GM23338 (cell line): ENCODE results near the gene CDH4. TPM values are rescaled to one million over a fixed set of nuclear protein-coding genes. Genes with fewer than 3 reads are reported as not detected.

Source experiments
- ATAC-seq: fragments of 200-7000 bp; cut with Tn5 transposase; 3 replicates; pipeline ENCODE4 v1.9.1; 2020
- DNase-seq: peaks from one replicate; pipeline ENCODE4 v3.0.0-alpha.2; 2015; ENCODE audit warnings: low spot score
- H2AFZ ChIP-seq: fragments of 200-600 bp; sonication (generic); 2 replicates; pipeline ENCODE4 v1.8.0; 2016; ENCODE audit warnings: antibody characterized with exemption, mild to moderate bottlenecking, moderate library complexity
- H3F3A ChIP-seq: fragments of 200-600 bp; sonication (generic); replicated peaks from 2 replicates; pipeline ENCODE4 v1.8.0; 2017; ENCODE audit warnings: antibody characterized with exemption, mixed run types, low read depth
- H3K27ac ChIP-seq: fragments of 200-600 bp; sonication (generic); 2 replicates; pipeline ENCODE4 v1.6.1; 2016; ENCODE audit warnings: low read depth
- H3K27me3 ChIP-seq: fragments of 200-600 bp; sonication (generic); 2 replicates; pipeline ENCODE4 v1.8.0; 2016; ENCODE audit warnings: mild to moderate bottlenecking, mixed run types, moderate library complexity; ENCODE audit not compliant: insufficient read depth
- H3K36me3 ChIP-seq: fragments of 200-600 bp; sonication (generic); 2 replicates; pipeline ENCODE4 v1.8.0; 2016; ENCODE audit warnings: mild to moderate bottlenecking; ENCODE audit not compliant: insufficient read depth
- H3K4me1 ChIP-seq: fragments of 200-600 bp; sonication (generic); 2 replicates; pipeline ENCODE4 v1.8.0; 2016; ENCODE audit warnings: mild to moderate bottlenecking, moderate library complexity; ENCODE audit not compliant: insufficient read depth
- H3K4me2 ChIP-seq: fragments of 200-600 bp; sonication (generic); 2 replicates; pipeline ENCODE4 v1.7.1; 2017; ENCODE audit warnings: mixed run types
- H3K4me3 ChIP-seq: fragments of 200-600 bp; sonication (generic); 2 replicates; pipeline ENCODE4 v1.6.1; 2016; ENCODE audit warnings: mixed run types
- H3K79me2 ChIP-seq: fragments of 200-600 bp; sonication (generic); replicated peaks from 2 replicates; pipeline ENCODE4 v1.8.0; 2017; ENCODE audit warnings: mild to moderate bottlenecking; ENCODE audit not compliant: insufficient read depth
- H3K9me2 ChIP-seq: fragments of 200-600 bp; sonication (generic); 2 replicates; pipeline ENCODE4 v1.8.0; 2017; ENCODE audit not compliant: insufficient read depth
- H4K20me1 ChIP-seq: fragments of 200-600 bp; sonication (generic); replicated peaks from 2 replicates; pipeline ENCODE4 v1.8.0; 2017; ENCODE audit warnings: mild to moderate bottlenecking; ENCODE audit not compliant: insufficient read depth
- H3K27ac Mint-ChIP-seq: 2 replicates; pipeline ENCODE4 v1.8.0; 2020; ENCODE audit warnings: inconsistent platforms, mild to moderate bottlenecking, moderate library complexity, mixed read lengths
- H3K27me3 Mint-ChIP-seq: 3 replicates; pipeline ENCODE4 v1.8.0; 2022; ENCODE audit warnings: low read depth, mild to moderate bottlenecking, moderate library complexity, mixed read lengths, inconsistent platforms; ENCODE audit not compliant: insufficient read depth, poor library complexity
- H3K36me3 Mint-ChIP-seq: 3 replicates; pipeline ENCODE4 v1.8.0; 2021; ENCODE audit warnings: low read depth, mild to moderate bottlenecking, inconsistent platforms, moderate library complexity, mixed read lengths
- H3K4me1 Mint-ChIP-seq: 3 replicates; pipeline ENCODE4 v1.8.0; 2020; ENCODE audit warnings: mild to moderate bottlenecking, inconsistent platforms, mixed read lengths
- H3K4me3 Mint-ChIP-seq: 3 replicates; pipeline ENCODE4 v1.8.0; 2021; ENCODE audit warnings: moderate library complexity, mild to moderate bottlenecking, inconsistent platforms, mixed read lengths
- H3K9me3 Mint-ChIP-seq: 3 replicates; pipeline ENCODE4 v1.8.0; 2020; ENCODE audit warnings: moderate library complexity, mild to moderate bottlenecking, inconsistent platforms, mixed read lengths
- CREB1 ChIP-seq: fragments of 250-450 bp; sonication (Bioruptor Pico); IDR thresholded peaks from 2 replicates; pipeline ENCODE4 v1.5.0; 2020; ENCODE audit warnings: low read depth, mild to moderate bottlenecking, moderate library complexity
- JUNB ChIP-seq: IDR thresholded peaks from one replicate; pipeline ENCODE4 v1.6.1; 2016; ENCODE audit warnings: antibody characterized with exemption; ENCODE audit not compliant: unreplicated experiment
- NANOG ChIP-seq: IDR thresholded peaks from 2 replicates; pipeline ENCODE4 v1.6.1; 2016; ENCODE audit warnings: antibody characterized with exemption, borderline replicate concordance
- POLR2AphosphoS5 ChIP-seq: IDR thresholded peaks from 2 replicates; pipeline ENCODE4 v1.6.1; 2016; ENCODE audit warnings: antibody characterized with exemption, low read depth
- ZNF331 ChIP-seq: fragments of 250-450 bp; sonication (Bioruptor Pico); IDR thresholded peaks from 2 replicates; pipeline ENCODE4 v1.5.0; 2020; ENCODE audit warnings: low read depth, mild to moderate bottlenecking, moderate library complexity
- polyA plus RNA-seq: library from polyadenylated mRNA; unstranded; fragments of >200 nt; fragmentation: Nextera tagmentation; extraction: Ambion mirVana; gene quantifications from 2 replicates; pipeline ENCODE4 v1.2.1, GENCODE V29; 2016
- total RNA-seq: library from RNA; depleted of rRNA; stranded (reverse); fragments of >200 nt; shearing (Covaris generic); gene quantifications from 2 replicates; pipeline ENCODE4 v1.2.3, GENCODE V29; 2014
- TF ChIP-seq, protein P1 (sequence below): IDR thresholded peaks from one replicate; pipeline ENCODE4 v1.6.1; 2018; ENCODE audit warnings: antibody characterized with exemption; ENCODE audit not compliant: unreplicated experiment
- TF ChIP-seq, protein P2 (sequence below): fragments of 250-450 bp; sonication (Bioruptor Pico); IDR thresholded peaks from 2 replicates; pipeline ENCODE4 v1.5.0; 2020; ENCODE audit warnings: mild to moderate bottlenecking, moderate library complexity

Gene CDH4
- total and polyA plus RNA-seq, 2 experiments from 2014 or later = 1.2 to 4.2 TPM

DNA sequence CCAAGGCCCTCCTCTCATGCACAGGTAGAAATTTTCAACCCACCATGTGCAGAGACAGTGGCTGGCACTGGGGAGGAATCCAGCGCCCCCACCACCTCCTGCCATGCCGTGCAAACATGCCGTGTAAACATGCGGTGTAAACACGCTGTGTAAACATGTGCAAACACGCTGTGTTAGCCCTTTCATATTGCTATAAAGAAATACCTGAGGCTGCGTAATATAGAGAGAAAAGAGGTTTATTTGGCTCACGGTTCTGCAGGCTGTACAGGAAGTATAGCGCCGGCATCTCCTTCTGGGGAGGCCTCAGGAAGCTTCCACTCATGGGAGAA lies 595.3 kb downstream of the CDH4 start (continued):
- TF ChIP-seq, protein P1, sequence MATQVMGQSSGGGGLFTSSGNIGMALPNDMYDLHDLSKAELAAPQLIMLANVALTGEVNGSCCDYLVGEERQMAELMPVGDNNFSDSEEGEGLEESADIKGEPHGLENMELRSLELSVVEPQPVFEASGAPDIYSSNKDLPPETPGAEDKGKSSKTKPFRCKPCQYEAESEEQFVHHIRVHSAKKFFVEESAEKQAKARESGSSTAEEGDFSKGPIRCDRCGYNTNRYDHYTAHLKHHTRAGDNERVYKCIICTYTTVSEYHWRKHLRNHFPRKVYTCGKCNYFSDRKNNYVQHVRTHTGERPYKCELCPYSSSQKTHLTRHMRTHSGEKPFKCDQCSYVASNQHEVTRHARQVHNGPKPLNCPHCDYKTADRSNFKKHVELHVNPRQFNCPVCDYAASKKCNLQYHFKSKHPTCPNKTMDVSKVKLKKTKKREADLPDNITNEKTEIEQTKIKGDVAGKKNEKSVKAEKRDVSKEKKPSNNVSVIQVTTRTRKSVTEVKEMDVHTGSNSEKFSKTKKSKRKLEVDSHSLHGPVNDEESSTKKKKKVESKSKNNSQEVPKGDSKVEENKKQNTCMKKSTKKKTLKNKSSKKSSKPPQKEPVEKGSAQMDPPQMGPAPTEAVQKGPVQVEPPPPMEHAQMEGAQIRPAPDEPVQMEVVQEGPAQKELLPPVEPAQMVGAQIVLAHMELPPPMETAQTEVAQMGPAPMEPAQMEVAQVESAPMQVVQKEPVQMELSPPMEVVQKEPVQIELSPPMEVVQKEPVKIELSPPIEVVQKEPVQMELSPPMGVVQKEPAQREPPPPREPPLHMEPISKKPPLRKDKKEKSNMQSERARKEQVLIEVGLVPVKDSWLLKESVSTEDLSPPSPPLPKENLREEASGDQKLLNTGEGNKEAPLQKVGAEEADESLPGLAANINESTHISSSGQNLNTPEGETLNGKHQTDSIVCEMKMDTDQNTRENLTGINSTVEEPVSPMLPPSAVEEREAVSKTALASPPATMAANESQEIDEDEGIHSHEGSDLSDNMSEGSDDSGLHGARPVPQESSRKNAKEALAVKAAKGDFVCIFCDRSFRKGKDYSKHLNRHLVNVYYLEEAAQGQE = no peak
- no peak for TF ChIP-seq ZNF331 (CRISPR knock-in tag)
- TF ChIP-seq NANOG = no peak
- TF ChIP-seq, protein P2, sequence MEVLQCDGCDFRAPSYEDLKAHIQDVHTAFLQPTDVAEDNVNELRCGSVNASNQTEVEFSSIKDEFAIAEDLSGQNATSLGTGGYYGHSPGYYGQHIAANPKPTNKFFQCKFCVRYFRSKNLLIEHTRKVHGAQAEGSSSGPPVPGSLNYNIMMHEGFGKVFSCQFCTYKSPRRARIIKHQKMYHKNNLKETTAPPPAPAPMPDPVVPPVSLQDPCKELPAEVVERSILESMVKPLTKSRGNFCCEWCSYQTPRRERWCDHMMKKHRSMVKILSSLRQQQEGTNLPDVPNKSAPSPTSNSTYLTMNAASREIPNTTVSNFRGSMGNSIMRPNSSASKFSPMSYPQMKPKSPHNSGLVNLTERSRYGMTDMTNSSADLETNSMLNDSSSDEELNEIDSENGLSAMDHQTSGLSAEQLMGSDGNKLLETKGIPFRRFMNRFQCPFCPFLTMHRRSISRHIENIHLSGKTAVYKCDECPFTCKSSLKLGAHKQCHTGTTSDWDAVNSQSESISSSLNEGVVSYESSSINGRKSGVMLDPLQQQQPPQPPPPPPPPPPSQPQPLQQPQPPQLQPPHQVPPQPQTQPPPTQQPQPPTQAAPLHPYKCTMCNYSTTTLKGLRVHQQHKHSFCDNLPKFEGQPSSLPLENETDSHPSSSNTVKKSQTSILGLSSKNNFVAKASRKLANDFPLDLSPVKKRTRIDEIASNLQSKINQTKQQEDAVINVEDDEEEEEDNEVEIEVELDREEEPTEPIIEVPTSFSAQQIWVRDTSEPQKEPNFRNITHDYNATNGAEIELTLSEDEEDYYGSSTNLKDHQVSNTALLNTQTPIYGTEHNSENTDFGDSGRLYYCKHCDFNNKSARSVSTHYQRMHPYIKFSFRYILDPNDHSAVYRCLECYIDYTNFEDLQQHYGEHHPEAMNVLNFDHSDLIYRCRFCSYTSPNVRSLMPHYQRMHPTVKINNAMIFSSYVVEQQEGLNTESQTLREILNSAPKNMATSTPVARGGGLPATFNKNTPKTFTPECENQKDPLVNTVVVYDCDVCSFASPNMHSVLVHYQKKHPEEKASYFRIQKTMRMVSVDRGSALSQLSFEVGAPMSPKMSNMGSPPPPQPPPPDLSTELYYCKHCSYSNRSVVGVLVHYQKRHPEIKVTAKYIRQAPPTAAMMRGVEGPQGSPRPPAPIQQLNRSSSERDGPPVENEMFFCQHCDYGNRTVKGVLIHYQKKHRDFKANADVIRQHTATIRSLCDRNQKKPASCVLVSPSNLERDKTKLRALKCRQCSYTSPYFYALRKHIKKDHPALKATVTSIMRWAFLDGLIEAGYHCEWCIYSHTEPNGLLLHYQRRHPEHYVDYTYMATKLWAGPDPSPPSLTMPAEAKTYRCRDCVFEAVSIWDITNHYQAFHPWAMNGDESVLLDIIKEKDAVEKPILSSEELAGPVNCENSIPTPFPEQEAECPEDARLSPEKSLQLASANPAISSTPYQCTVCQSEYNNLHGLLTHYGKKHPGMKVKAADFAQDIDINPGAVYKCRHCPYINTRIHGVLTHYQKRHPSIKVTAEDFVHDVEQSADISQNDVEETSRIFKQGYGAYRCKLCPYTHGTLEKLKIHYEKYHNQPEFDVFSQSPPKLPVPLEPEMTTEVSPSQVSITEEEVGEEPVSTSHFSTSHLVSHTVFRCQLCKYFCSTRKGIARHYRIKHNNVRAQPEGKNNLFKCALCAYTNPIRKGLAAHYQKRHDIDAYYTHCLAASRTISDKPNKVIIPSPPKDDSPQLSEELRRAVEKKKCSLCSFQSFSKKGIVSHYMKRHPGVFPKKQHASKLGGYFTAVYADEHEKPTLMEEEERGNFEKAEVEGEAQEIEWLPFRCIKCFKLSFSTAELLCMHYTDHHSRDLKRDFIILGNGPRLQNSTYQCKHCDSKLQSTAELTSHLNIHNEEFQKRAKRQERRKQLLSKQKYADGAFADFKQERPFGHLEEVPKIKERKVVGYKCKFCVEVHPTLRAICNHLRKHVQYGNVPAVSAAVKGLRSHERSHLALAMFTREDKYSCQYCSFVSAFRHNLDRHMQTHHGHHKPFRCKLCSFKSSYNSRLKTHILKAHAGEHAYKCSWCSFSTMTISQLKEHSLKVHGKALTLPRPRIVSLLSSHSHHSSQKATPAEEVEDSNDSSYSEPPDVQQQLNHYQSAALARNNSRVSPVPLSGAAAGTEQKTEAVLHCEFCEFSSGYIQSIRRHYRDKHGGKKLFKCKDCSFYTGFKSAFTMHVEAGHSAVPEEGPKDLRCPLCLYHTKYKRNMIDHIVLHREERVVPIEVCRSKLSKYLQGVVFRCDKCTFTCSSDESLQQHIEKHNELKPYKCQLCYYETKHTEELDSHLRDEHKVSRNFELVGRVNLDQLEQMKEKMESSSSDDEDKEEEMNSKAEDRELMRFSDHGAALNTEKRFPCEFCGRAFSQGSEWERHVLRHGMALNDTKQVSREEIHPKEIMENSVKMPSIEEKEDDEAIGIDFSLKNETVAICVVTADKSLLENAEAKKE (CRISPR knock-in tag) = no peak

DNA sequence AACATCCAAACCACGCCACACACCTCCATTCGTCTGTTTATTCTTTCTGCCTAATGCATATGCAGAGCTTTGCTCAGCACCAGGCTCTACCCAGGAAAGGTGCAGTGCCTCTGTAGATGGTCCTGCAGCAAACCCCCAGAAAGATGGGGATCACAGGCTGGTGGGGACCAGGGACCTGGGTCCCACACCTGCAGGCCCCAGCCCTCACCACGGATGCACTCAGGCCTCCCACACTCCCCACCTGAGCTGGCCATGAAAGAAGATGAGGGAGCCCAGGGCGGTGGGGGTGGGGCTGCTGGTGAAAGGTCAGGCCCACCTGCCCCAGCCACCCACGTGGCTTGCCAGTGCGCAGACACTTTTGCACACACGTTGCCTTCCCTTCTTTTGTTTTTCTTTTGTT lies 595.9 kb downstream of the CDH4 start:
- no peaks in the 10 kb centered on the region for H3K36me3 ChIP-seq
- no peaks in the 10 kb centered on the region for H3F3A ChIP-seq
- H3K36me3 Mint-ChIP-seq = 0 out of 3 replicates have a peak, but pooled peaks cover 7% of the 10 kb centered on the region
- no peak overlapping the region for H2AFZ ChIP-seq
- TF ChIP-seq POLR2AphosphoS5 (no peak), NANOG (no peak), CREB1 (CRISPR knock-in tag) (no peak), JUNB (no peak)
- TF ChIP-seq, protein P2 (CRISPR knock-in tag) = no peak
- H3K27me3 ChIP-seq = no peaks in the 10 kb centered on the region
- H3K4me1 ChIP-seq = no peaks in the 10 kb centered on the region
- no peak overlapping the region for H3K4me3 ChIP-seq
- H4K20me1 ChIP-seq = no peaks in the 10 kb centered on the region
- no peaks in the 10 kb centered on the region for H3K79me2 ChIP-seq
- H3K4me1 Mint-ChIP-seq = no peaks in the 10 kb centered on the region
- H3K9me2 ChIP-seq = no peaks in the 10 kb centered on the region
- DNase-seq (no peak), ATAC-seq (no peak)
- no peak overlapping the region for H3K27ac ChIP-seq
- peaks cover 10% of the 10 kb centered on the region; the same call in 2 of the 3 replicates for H3K9me3 Mint-ChIP-seq
- no peak overlapping the region for H3K27ac Mint-ChIP-seq
- H3K4me3 Mint-ChIP-seq = no peak overlapping the region
- H3K4me2 ChIP-seq = no peak overlapping the region
- peaks cover 15% of the 10 kb centered on the region for H3K27me3 Mint-ChIP-seq
